Ishikawa (cell line): ENCODE results near the gene KATNB1.

ENCODE experiments used
- CEBPB ChIP-seq: IDR thresholded peaks from 2 replicates; pipeline ENCODE4 v1.6.1; 2012
- CREB1 ChIP-seq: IDR thresholded peaks from 2 replicates; pipeline ENCODE4 v1.6.1; 2012; ENCODE audit warnings: low read depth
- EGR1 ChIP-seq: IDR thresholded peaks from 2 replicates; pipeline ENCODE4 v1.6.1; 2012
- EP300 ChIP-seq: IDR thresholded peaks from 2 replicates; pipeline ENCODE4 v1.6.1; 2012; ENCODE audit warnings: borderline replicate concordance
- FOXM1 ChIP-seq: IDR thresholded peaks from 2 replicates; pipeline ENCODE4 v1.6.1; 2012; ENCODE audit warnings: low read depth, borderline replicate concordance
- MAX ChIP-seq: IDR thresholded peaks from 2 replicates; pipeline ENCODE4 v1.6.1; 2012
- NFIC ChIP-seq: IDR thresholded peaks from 2 replicates; pipeline ENCODE4 v1.6.1; 2012
- RAD21 ChIP-seq: IDR thresholded peaks from 2 replicates; pipeline ENCODE4 v1.6.1; 2012; ENCODE audit warnings: low read depth
- TAF1 ChIP-seq: IDR thresholded peaks from 2 replicates; pipeline ENCODE4 v1.6.1; 2012; ENCODE audit warnings: low read depth, mild to moderate bottlenecking
- TCF12 ChIP-seq: IDR thresholded peaks from 2 replicates; pipeline ENCODE4 v1.6.1; 2012; ENCODE audit warnings: low read depth
- TEAD4 ChIP-seq: IDR thresholded peaks from 2 replicates; pipeline ENCODE4 v1.6.1; 2012
- USF1 ChIP-seq: IDR thresholded peaks from 2 replicates; pipeline ENCODE4 v1.6.1; 2012
- YY1 ChIP-seq: IDR thresholded peaks from 2 replicates; pipeline ENCODE4 v1.6.1; 2012; ENCODE audit warnings: low read depth
- ZBTB7A ChIP-seq: IDR thresholded peaks from 2 replicates; pipeline ENCODE4 v1.6.1; 2012; ENCODE audit warnings: low read depth
- TF ChIP-seq, protein P1 (sequence below): IDR thresholded peaks from 2 replicates; pipeline ENCODE4 v1.6.1; 2012; ENCODE audit warnings: low read depth, mild to moderate bottlenecking

KATNB1 gene

DNA sequence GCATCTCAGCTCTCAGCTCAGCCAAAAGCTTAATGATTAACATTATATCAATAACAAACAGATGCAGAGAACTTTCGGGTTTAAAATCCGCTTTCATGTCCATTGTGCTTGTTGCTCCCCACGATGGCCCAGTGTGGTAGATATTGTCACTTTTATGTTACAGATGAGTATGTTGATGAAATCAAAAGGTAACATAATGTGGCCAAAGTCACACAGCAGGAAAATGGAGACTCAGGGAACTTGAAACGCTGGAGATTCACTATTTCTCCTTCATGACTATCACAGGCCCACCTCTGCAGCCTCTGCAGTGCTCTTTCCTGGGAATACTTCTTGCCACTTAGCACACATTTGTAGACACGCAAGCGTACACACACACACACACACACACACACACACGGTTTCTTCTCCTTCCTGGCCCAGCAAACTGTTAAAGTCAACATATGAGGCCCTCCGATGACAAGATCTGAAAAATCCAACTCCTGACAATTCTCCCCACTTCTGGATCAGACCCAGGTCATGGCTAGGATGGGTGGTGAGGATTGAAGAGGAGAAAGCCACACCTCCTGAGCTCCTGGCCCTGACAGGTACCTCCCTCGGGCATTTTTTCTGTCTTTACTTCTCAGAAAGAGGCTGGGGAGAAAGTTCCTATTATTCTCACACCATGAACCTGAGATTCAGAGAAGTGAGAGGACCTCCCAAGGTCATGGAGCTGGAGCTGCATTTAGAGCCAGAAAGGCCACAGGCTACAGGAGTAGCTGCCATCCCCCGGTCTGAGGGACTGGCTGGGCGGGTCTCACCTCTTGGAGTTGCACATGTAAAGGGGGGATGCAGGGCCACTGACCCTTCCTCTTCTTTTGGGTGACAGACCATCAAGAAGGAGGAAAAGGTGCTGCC is 31.3 kb upstream of the KATNB1 start:
- TF ChIP-seq ZBTB7A (no peak), RAD21 (no peak), TAF1 (no peak), TEAD4 (no peak), EGR1 (no peak), EP300 (no peak), TCF12 (no peak)

DNA sequence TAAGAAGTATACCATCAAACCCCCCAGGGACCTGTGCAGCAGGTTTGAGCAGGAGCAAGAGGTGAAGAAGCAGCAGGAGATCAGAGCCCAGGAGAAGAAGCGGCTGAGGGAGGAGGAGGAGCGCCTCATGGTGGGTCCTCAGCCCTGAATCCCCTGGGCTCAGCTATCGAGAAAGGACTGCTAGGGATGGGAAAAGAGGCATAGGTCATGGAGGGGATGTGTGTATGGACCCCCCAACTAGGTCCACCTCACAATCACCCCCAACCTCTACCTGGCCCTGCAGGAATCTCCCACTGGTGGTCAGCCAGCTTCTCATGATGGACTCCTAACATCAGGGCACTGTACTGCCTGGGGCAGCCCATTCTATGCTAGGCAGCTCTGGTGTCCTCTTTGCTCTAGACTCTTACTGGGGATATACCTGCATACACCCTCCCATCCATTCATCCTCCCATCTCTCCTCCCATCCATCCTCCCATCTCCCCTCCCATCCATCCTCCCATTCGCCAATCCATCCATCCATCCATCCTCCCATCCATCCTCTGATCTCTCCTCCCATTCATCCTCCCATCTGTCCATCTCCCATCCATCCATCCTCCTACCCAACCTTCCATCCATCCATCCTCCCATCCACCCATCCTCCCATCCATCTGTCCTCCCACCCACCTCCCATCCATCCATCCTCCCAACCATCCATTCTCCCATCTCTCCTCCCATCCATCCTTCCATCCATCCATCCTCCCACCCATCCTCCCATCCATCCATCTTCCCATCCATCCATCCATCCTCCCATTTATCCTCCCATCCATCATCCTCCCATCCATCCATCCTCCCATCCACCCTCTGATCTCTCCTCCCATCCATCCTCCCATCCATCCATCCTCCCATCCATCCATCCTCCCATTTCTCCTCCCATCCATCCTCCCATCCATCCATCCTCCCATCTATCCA is 30.4 kb upstream of the KATNB1 start:
- TF ChIP-seq CEBPB = no peak
- no peak for TF ChIP-seq ZBTB7A
- TF ChIP-seq, protein P1, sequence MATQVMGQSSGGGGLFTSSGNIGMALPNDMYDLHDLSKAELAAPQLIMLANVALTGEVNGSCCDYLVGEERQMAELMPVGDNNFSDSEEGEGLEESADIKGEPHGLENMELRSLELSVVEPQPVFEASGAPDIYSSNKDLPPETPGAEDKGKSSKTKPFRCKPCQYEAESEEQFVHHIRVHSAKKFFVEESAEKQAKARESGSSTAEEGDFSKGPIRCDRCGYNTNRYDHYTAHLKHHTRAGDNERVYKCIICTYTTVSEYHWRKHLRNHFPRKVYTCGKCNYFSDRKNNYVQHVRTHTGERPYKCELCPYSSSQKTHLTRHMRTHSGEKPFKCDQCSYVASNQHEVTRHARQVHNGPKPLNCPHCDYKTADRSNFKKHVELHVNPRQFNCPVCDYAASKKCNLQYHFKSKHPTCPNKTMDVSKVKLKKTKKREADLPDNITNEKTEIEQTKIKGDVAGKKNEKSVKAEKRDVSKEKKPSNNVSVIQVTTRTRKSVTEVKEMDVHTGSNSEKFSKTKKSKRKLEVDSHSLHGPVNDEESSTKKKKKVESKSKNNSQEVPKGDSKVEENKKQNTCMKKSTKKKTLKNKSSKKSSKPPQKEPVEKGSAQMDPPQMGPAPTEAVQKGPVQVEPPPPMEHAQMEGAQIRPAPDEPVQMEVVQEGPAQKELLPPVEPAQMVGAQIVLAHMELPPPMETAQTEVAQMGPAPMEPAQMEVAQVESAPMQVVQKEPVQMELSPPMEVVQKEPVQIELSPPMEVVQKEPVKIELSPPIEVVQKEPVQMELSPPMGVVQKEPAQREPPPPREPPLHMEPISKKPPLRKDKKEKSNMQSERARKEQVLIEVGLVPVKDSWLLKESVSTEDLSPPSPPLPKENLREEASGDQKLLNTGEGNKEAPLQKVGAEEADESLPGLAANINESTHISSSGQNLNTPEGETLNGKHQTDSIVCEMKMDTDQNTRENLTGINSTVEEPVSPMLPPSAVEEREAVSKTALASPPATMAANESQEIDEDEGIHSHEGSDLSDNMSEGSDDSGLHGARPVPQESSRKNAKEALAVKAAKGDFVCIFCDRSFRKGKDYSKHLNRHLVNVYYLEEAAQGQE = no peak

DNA sequence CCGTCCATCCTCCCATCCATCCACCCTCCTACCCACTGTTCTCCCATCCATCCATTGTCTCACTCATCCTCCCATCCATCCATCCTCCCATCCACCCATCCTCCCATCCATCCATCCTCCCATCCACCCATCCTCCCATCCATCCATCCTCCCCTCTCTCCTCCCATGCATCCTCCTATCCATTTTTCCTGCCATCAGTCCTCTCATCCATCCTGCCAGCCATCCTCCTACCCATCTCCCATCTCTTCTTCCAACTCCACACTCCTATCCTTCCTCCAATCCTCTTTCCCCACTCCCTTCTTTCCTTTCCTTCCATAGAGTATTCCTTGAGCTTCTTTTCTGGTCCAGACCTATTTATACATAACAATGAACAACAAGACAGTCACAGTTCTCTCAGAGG is 28.9 kb upstream of the KATNB1 start:
- TF ChIP-seq EP300 (no peak), FOXM1 (no peak), YY1 (no peak), ZBTB7A (no peak), USF1 (no peak), CREB1 (no peak), EGR1 (no peak), NFIC (no peak), TAF1 (no peak), TCF12 (no peak), MAX (no peak), RAD21 (no peak), TEAD4 (no peak), CEBPB (no peak)
- TF ChIP-seq, protein P1 = no peak

DNA sequence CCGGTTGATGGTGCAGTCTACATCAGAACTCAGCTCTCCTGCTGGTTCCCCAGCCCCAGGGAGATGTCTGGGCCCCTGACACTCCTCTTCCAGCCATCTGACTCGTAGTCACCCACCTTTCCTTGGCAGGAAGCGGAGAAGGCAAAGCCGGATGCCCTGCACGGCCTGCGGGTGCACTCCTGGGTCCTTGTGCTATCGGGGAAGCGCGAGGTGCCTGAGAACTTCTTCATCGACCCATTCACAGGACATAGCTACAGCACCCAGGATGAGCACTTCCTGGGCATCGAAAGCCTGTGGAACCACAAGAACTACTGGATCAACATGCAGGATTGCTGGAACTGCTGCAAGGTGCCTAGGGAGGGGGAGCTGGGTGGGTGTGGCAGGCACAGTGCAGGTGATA is 28.2 kb upstream of the KATNB1 start:
- TF ChIP-seq CREB1 (no peak), ZBTB7A (no peak), FOXM1 (no peak), TEAD4 (no peak), EP300 (no peak), TCF12 (no peak), NFIC (no peak), USF1 (no peak), CEBPB (no peak), YY1 (no peak), EGR1 (no peak), TAF1 (no peak), MAX (no peak), RAD21 (no peak)
- TF ChIP-seq, protein P1 = no peak
